ENCODE measurements around the gene PBRM1.

DNA sequence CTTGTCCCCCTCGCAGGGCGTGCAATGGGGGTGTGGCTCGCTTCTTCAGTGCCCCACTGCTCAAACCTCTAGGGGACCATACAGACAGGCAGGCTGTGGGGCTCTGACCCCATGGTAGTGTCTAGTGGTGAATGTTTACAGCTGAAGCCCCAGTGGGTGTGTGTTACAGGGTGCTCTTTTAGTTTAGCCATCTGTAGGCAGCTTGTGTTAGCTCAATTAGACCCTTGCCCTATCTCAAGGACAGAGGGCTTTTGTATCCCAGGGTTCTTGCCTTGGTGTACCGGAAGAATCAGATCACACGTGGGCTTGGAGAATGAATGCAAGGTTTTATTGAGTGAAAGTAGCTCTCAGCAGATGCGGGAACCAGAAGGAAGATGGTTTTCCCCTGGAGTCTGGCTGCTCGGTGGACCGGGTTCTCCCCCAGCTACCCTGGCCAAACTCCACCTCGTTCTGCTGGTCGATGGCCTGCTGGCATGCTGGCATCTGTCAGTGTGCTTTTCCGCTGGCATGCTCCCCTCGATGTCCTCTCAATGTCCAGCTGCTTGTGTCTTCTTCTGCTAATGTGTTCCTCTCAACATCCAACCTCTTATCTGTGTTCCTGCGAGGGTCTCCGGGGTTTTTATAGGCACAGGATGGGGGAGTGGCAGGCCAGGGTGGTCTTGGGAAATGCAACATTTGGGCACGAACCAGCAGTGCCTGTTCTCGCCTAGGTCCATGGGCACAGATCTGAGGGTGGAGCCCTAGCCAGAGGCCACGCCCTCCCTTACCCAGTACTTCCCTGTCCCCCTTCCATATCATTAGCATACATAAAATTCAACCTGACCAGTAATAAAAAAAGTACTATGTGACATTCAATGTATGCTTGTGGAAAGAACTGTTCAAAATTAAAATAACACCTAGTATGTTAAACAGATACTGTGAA, 26.8 kb upstream of the PBRM1 start:
- TF ChIP-seq, protein P1, sequence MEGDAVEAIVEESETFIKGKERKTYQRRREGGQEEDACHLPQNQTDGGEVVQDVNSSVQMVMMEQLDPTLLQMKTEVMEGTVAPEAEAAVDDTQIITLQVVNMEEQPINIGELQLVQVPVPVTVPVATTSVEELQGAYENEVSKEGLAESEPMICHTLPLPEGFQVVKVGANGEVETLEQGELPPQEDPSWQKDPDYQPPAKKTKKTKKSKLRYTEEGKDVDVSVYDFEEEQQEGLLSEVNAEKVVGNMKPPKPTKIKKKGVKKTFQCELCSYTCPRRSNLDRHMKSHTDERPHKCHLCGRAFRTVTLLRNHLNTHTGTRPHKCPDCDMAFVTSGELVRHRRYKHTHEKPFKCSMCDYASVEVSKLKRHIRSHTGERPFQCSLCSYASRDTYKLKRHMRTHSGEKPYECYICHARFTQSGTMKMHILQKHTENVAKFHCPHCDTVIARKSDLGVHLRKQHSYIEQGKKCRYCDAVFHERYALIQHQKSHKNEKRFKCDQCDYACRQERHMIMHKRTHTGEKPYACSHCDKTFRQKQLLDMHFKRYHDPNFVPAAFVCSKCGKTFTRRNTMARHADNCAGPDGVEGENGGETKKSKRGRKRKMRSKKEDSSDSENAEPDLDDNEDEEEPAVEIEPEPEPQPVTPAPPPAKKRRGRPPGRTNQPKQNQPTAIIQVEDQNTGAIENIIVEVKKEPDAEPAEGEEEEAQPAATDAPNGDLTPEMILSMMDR (IDR thresholded peaks at IDR 0.05), result no peak
- TF ChIP-seq POLR2AphosphoS5 (IDR thresholded peaks at IDR 0.05) (no peak), POLR2A (IDR thresholded peaks at IDR 0.05) (no peak)
